ENCODE measurements around the gene THAP4. TPM values are rescaled to one million over a fixed set of nuclear protein-coding genes. Genes with fewer than 3 reads are reported as not detected.

The THAP4 gene
- total and polyA plus RNA-seq, 3 experiments from 2014 or later, result 42.3 to 51.9 (median 51.4) TPM

DNA sequence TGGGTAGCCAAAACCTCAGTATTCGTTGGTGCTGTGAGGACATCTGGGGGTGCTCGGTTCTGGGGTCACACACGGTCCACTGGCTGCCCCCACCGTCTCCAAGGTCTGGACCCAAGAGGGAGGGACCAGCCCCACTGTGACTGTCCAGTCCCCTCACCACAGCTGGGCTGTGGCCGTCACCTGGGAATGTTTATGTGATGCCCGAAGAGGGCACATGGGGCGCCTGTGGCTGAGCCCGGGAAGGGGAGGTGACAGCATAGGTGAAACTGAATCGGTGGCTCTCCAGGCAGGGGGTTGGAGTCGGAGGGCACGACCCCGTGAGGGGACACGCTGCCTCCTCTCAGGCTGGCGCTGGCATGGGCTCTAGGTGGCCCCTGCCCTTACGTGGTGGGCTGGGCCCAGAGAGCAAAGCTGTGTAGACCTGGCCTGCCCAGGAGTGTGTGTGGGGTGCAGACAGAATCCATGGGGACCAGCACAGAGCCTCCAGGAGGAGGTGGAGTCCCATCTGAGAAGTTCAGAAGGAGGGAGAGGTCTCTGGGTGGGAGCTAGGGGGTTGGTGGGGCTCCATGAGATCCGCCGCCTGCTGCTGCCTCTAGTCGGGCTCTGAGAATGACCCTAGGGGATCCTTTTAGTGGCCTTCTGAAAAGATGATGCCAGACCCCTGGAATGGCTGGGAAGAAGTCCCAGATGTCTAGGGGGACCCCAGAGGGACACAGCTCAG is 76.6 kb downstream of the THAP4 start:
- peaks cover 33 to 39% of the 10 kb centered on the region in 2 donors for H3K27me3 Mint-ChIP-seq
- H3K27ac ChIP-seq (ENCODE audit: low read depth, low read length), result no peak overlapping the region
- no peak overlapping the region for H3K27ac Mint-ChIP-seq
- H3K4me3 Mint-ChIP-seq, result peak overlapping the region in 6 of 7 donors; percentile 63 to 81 (median 63)
- H3K4me1 ChIP-seq (ENCODE audit: insufficient read depth, low read length), result no peaks in the 10 kb centered on the region
- ChIA-PET CTCF (no interaction called here), POLR2A (no interaction called here)
- H3K9me3 ChIP-seq (ENCODE audit: low read length), result no peaks in the 10 kb centered on the region
- H3K27me3 ChIP-seq (ENCODE audit: insufficient read depth, low read length, poor library complexity, severe bottlenecking), result peaks cover 4% of the 10 kb centered on the region
- no peak overlapping the region for H3K4me3 ChIP-seq (ENCODE audit: low read length)
- H3K36me3 ChIP-seq (ENCODE audit: insufficient read depth, low read length), result no peaks in the 10 kb centered on the region
- peaks cover 9 to 25% (median 13%) of the 10 kb centered on the region in 5 donors for H3K9me3 Mint-ChIP-seq
- peaks cover 0 to 12% (median 0%) of the 10 kb centered on the region in 3 donors for H3K36me3 Mint-ChIP-seq
- DNase-seq, result no peak
- peaks cover 9 to 19% (median 11%) of the 10 kb centered on the region in 3 donors for H3K4me1 Mint-ChIP-seq

DNA sequence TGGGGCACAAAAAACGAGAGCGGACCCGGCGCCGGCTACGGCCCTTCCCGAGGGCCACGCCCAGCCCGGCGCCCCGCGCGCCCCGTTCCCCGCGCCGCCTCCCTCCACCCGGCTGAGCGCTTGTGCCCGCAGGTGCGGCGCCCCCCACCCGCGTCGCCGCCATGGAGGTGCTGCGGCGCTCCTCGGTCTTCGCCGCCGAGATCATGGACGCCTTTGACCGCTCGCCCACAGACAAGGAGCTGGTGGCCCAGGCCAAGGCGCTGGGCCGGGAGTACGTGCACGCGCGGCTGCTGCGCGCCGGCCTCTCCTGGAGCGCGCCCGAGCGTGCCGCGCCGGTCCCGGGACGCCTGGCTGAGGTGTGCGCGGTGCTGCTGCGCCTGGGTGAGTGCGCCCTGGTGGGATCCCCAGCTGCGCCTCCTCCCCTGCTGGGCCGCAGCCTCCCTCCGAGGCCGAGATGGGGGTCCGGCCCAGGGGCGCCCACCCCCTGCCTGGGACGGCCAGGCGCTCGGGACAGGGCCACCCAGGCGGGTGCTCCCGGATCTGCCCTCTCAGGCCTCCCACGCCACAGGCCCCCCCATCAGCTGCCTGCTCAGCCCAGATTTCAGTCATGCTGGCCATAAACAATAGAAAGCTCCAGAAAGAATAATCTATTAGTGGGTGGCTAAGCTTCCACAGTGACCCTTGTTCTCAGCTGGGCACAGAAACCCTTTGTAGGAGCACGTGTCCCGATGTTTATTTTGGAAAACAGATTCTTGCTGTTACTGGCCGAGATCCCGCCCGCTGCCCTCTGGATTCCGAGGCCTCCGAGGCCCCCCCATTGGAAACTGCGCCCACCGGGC is 77.4 kb downstream of the THAP4 start:
- Histone ChIP-seq H3K9me3 (ENCODE audit: low read length) (no peaks in the 10 kb centered on the region), H3K4me3 (ENCODE audit: low read length) (no peak overlapping the region), H3K27me3 (ENCODE audit: insufficient read depth, low read length, poor library complexity, severe bottlenecking) (peaks cover 4% of the 10 kb centered on the region), H3K27ac (ENCODE audit: low read depth, low read length) (no peak overlapping the region), H3K4me1 (ENCODE audit: insufficient read depth, low read length) (no peaks in the 10 kb centered on the region), H3K36me3 (ENCODE audit: insufficient read depth, low read length) (no peaks in the 10 kb centered on the region)
- Mint-ChIP-seq H3K4me3 (peak overlapping the region in 6 of 7 donors; percentile 63 to 73 (median 63)), H3K9me3 (peaks cover 9 to 25% (median 14%) of the 10 kb centered on the region in 5 donors), H3K27ac (no peak overlapping the region), H3K27me3 (peaks cover 33 to 43% of the 10 kb centered on the region in 2 donors), H3K36me3 (peaks cover 0 to 12% (median 0%) of the 10 kb centered on the region in 3 donors), H3K4me1 (peaks cover 9 to 19% (median 11%) of the 10 kb centered on the region in 3 donors)
- ChIA-PET POLR2A (no interaction called here), CTCF (no interaction called here)
- DNase-seq, result no peak

DNA sequence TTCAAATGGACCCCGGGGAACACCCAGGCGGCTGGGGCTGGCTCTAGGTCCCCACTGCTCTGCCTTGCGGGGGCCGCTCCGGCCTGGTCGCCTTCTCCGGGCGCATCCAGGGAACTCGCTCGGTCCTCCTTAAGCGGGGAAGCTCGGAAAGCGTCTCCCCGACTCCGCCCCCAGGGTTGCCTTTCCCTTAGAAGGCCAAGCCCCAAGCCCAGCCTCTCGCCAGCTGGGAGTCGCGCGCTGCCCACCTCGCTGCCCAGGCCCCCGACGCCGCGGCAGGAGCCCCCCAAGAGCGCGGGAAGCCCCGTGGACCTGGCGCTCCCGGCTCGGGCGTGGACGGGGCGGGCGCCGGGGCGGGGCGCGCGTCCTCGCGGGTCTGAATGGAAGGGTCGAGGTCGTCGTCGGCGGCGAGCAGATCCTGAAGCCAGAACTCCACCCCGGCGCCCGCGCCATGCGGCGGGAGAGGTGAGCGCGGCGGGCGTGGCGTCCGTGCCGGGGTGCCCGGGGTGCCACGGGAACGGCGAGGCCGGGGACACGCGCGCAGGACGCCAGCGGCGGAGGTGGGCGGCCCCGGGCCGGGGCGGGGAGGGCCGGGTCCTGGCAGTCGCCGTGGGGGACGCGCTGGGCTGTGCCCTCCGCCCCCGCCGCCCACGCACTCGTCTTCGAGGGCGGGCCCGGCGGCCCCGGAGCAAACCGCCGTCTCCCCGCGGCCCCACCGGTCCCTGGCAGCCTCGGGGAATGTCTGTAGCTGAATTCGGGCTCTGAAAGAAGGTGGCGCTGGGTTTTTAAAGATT is 78.2 kb downstream of the THAP4 start, which contains the start of gene BOK:
TSS of gene BOK (plus strand) at position 214 of the 791 bp plus-strand sequence. CDS start 739 bp downstream, outside the sequence.
- peaks cover 9 to 25% (median 14%) of the 10 kb centered on the region in 5 donors for H3K9me3 Mint-ChIP-seq
- H3K36me3 Mint-ChIP-seq, result peaks cover 0 to 12% (median 0%) of the 10 kb centered on the region in 3 donors
- Histone ChIP-seq H3K27me3 (ENCODE audit: insufficient read depth, low read length, poor library complexity, severe bottlenecking) (peaks cover 4% of the 10 kb centered on the region), H3K36me3 (ENCODE audit: insufficient read depth, low read length) (no peaks in the 10 kb centered on the region), H3K4me1 (ENCODE audit: insufficient read depth, low read length) (no peaks in the 10 kb centered on the region), H3K4me3 (ENCODE audit: low read length) (no peak within 1 kb of the TSS), H3K9me3 (ENCODE audit: low read length) (no peaks in the 10 kb centered on the region), H3K27ac (ENCODE audit: low read depth, low read length) (no peak within 1 kb of the TSS)
- ChIA-PET POLR2A (no interaction called here), CTCF (no interaction called here)
- H3K27ac Mint-ChIP-seq, result no peak within 1 kb of the TSS
- no peak for DNase-seq
- H3K27me3 Mint-ChIP-seq, result peaks cover 36 to 47% of the 10 kb centered on the region in 2 donors
- peak within 1 kb of the TSS; percentile 52 to 74 (median 62) for H3K4me3 Mint-ChIP-seq
- peaks cover 9 to 19% (median 11%) of the 10 kb centered on the region in 3 donors for H3K4me1 Mint-ChIP-seq

DNA sequence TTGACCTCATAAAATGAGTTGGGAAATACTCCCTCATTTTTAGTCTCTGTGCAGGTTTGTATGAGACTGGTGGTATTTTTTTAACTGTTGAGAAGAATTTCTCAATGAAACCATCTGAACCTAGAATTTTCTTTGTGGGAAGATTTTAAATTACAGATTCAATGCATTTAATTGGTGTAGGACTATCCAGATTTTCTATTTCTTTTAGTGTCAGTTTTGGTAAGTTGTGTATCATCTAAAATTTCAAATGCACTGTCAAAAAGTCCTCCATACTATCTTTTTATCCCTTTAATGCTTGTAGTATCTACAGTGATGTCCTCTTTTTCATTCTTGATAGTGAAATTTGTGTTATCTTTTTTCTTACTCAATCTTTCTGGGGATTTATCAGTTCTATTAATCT is 80.2 kb downstream of the THAP4 start:
- Mint-ChIP-seq H3K36me3 (peaks cover 0 to 12% (median 0%) of the 10 kb centered on the region in 3 donors), H3K27me3 (peaks cover 41 to 53% of the 10 kb centered on the region in 2 donors), H3K9me3 (peaks cover 9 to 25% (median 14%) of the 10 kb centered on the region in 5 donors), H3K4me1 (peaks cover 9 to 19% (median 11%) of the 10 kb centered on the region in 3 donors), H3K27ac (no peak overlapping the region), H3K4me3 (no peak overlapping the region)
- Histone ChIP-seq H3K36me3 (ENCODE audit: insufficient read depth, low read length) (no peaks in the 10 kb centered on the region), H3K27me3 (ENCODE audit: insufficient read depth, low read length, poor library complexity, severe bottlenecking) (peaks cover 4% of the 10 kb centered on the region), H3K9me3 (ENCODE audit: low read length) (no peaks in the 10 kb centered on the region), H3K4me3 (ENCODE audit: low read length) (no peak overlapping the region), H3K4me1 (ENCODE audit: insufficient read depth, low read length) (no peaks in the 10 kb centered on the region), H3K27ac (ENCODE audit: low read depth, low read length) (no peak overlapping the region)
- CTCF ChIA-PET, result interaction anchor here (1.4 kb wide), 1 partner anchor 9 kb away, joined by 3 read pairs; no protein-coding TSS in a partner anchor
- POLR2A ChIA-PET, result no interaction called here
- no peak for DNase-seq

DNA sequence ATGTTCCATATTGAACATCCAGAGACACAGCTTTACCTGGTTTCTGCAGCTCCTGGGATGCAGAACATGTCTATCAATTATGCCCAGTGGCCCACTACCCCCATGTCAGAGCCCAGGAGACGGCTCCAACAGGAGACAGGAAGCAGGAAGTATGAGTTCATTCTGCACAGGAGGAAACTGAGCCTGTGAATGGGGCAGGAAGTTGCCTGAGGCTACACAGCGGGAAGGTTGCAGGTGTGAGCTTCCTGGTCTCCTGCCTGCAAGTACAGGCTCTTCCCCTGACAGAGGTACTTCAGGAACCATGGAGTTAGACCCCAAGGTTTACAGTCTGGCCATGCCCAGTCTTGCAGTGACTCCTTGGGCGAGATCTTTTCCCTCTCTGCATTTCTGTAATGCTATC is 81.2 kb downstream of the THAP4 start:
- peaks cover 4% of the 10 kb centered on the region for H3K27me3 ChIP-seq (ENCODE audit: insufficient read depth, low read length, poor library complexity, severe bottlenecking)
- H3K9me3 ChIP-seq (ENCODE audit: low read length), result no peaks in the 10 kb centered on the region
- peaks cover 0 to 12% (median 0%) of the 10 kb centered on the region in 3 donors for H3K36me3 Mint-ChIP-seq
- no peaks in the 10 kb centered on the region for H3K4me1 ChIP-seq (ENCODE audit: insufficient read depth, low read length)
- POLR2A ChIA-PET, result interaction anchor here (0.7 kb wide), 1 partner anchor 78 kb away, joined by 7 read pairs; no protein-coding TSS in a partner anchor
- CTCF ChIA-PET, result interaction anchor here (1.4 kb wide), 1 partner anchor 8 kb away, joined by 3 read pairs; no protein-coding TSS in a partner anchor
- peaks cover 41 to 56% of the 10 kb centered on the region in 2 donors for H3K27me3 Mint-ChIP-seq
- no peaks in the 10 kb centered on the region for H3K36me3 ChIP-seq (ENCODE audit: insufficient read depth, low read length)
- H3K27ac Mint-ChIP-seq, result no peak overlapping the region
- H3K4me3 Mint-ChIP-seq, result no peak overlapping the region
- DNase-seq, result no peak
- H3K27ac ChIP-seq (ENCODE audit: low read depth, low read length), result no peak overlapping the region
- H3K4me3 ChIP-seq (ENCODE audit: low read length), result no peak overlapping the region
- peaks cover 9 to 25% (median 14%) of the 10 kb centered on the region in 5 donors for H3K9me3 Mint-ChIP-seq
- peaks cover 9 to 19% (median 11%) of the 10 kb centered on the region in 3 donors for H3K4me1 Mint-ChIP-seq

DNA sequence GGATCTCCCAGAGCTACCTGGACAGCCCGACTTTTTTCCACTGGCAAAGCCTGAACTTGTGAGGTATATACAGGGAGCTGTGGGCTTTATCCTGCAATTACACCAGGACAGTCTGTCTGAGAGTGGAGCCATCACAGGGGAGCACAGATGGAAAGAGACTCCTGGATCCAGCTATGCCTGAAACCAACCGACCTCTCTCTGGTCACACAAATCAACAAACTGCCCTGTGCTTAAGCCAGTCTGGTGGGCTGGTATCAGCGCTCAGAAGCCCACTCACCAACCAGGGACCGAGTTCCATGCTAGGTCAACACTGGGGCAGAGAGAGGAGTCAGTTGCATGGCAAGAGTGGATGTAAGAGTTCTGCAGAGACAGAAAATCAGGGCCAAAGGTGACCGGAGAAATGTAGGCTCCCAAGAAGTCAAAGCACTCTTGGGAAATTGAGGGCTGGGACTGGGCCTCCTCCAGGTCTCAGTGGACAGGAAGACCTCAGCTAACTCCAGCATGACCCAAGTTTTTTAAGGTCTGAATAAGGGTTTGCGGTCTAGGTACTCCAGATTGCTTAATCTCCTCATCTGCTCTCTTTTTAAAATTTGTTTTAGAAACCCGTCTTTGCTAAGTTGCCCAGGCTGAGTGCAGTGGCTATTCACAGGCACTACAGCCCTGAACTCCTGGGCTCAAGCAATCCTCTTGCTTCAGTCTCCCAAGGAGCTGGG is 82.2 kb downstream of the THAP4 start:
- Mint-ChIP-seq H3K36me3 (peaks cover 0 to 12% (median 0%) of the 10 kb centered on the region in 3 donors), H3K27ac (no peak overlapping the region), H3K4me1 (peaks cover 6 to 12% (median 9%) of the 10 kb centered on the region in 3 donors), H3K4me3 (no peak overlapping the region), H3K9me3 (peaks cover 9 to 25% (median 14%) of the 10 kb centered on the region in 5 donors), H3K27me3 (peaks cover 34 to 47% of the 10 kb centered on the region in 2 donors)
- H3K4me1 ChIP-seq (ENCODE audit: insufficient read depth, low read length), result no peaks in the 10 kb centered on the region
- no peaks in the 10 kb centered on the region for H3K36me3 ChIP-seq (ENCODE audit: insufficient read depth, low read length)
- H3K9me3 ChIP-seq (ENCODE audit: low read length), result no peaks in the 10 kb centered on the region
- no peak for DNase-seq
- POLR2A ChIA-PET, result interaction anchor here (0.7 kb wide), 1 partner anchor 79 kb away, joined by 7 read pairs; no protein-coding TSS in a partner anchor
- H3K27me3 ChIP-seq (ENCODE audit: insufficient read depth, low read length, poor library complexity, severe bottlenecking), result peaks cover 1% of the 10 kb centered on the region
- no peak overlapping the region for H3K4me3 ChIP-seq (ENCODE audit: low read length)
- no peak overlapping the region for H3K27ac ChIP-seq (ENCODE audit: low read depth, low read length)
- CTCF ChIA-PET, result no interaction called here

DNA sequence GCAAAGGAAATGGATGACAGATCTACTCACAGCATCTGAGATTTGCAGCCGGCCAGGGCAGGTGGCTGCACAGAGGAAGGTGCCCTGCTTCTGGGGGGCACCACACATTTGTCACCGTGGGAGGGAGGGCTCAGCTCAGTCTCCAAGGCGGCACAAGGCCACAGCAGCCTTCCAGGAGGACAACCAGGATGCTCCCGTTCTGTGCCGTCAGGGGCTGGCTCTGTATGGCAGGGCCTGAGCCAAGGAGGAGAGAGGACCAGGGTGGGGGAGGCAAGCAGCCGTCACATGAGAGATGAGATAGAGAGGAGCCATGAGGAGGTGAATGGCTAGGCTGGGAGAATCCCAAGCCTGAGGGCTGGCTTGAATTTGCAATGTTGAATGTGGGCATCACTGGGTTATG is 83.0 kb downstream of the THAP4 start:
- no peak overlapping the region for H3K27ac ChIP-seq (ENCODE audit: low read depth, low read length)
- no peaks in the 10 kb centered on the region for H3K27me3 ChIP-seq (ENCODE audit: insufficient read depth, low read length, poor library complexity, severe bottlenecking)
- Mint-ChIP-seq H3K4me1 (peaks cover 5 to 10% (median 8%) of the 10 kb centered on the region in 3 donors), H3K9me3 (peaks cover 9 to 25% (median 14%) of the 10 kb centered on the region in 5 donors), H3K27me3 (peaks cover 38 to 51% of the 10 kb centered on the region in 2 donors), H3K36me3 (peaks cover 0 to 12% (median 0%) of the 10 kb centered on the region in 3 donors), H3K4me3 (no peak overlapping the region), H3K27ac (peak overlapping the region in 1 of 8 donors; percentile 31)
- H3K36me3 ChIP-seq (ENCODE audit: insufficient read depth, low read length), result no peaks in the 10 kb centered on the region
- no peaks in the 10 kb centered on the region for H3K4me1 ChIP-seq (ENCODE audit: insufficient read depth, low read length)
- no peak for DNase-seq
- ChIA-PET POLR2A (no interaction called here), CTCF (no interaction called here)
- no peak overlapping the region for H3K4me3 ChIP-seq (ENCODE audit: low read length)
- no peaks in the 10 kb centered on the region for H3K9me3 ChIP-seq (ENCODE audit: low read length)

Measured in CD8-positive, alpha-beta memory T cell (primary cell).